GM12878 (cell line): ENCODE data around the gene APBA1. TPM values are rescaled to one million over a fixed set of nuclear protein-coding genes. Genes with fewer than 3 reads are reported as not detected.

Experiments
- BCL11A ChIP-seq: IDR thresholded peaks from 2 replicates; pipeline ENCODE4 v1.6.1; 2011; ENCODE audit warnings: low read depth, low read length
- BHLHE40 ChIP-seq, 2 experiments: fragments of 450-650 bp in 1 of 2; IDR thresholded peaks; 2 replicates each; pipeline ENCODE4 v1.6.1; 2011 to 2017; ENCODE audit warnings: low read depth in 2 of 2, borderline replicate concordance in 1 of 2, improper control_type of control experiment in 1 of 2, low read length in 1 of 2, mild to moderate bottlenecking in 1 of 2
- MTA2 ChIP-seq: fragments of 450-650 bp; IDR thresholded peaks from 2 replicates; pipeline ENCODE4 v1.6.1; 2016; ENCODE audit warnings: low read depth, mild to moderate bottlenecking, moderate library complexity
- RAD51 ChIP-seq: fragments of 450-650 bp; IDR thresholded peaks from 2 replicates; pipeline ENCODE4 v1.6.1; 2016; ENCODE audit warnings: moderate library complexity, mild to moderate bottlenecking, inconsistent platforms
- STAT3 ChIP-seq: IDR thresholded peaks from 2 replicates; pipeline ENCODE4 v1.6.1; 2011; ENCODE audit warnings: low read depth, low read length, improper control_type of control experiment
- SUZ12 ChIP-seq: fragments of 200-600 bp; sonication (generic); IDR thresholded peaks from one replicate; pipeline ENCODE4 v1.6.1; 2018; ENCODE audit warnings: antibody characterized with exemption, mild to moderate bottlenecking; ENCODE audit not compliant: unreplicated experiment
- polyA plus RNA-seq, 11 experiments: library from polyadenylated mRNA; depleted of rRNA in 4 of 11; unstranded in 6 of 11; stranded (reverse) in 5 of 11; fragments of >200 nt; fragmentation: Nextera tagmentation in 4 of 11; fragmentation: Illumina TruSeq in 1 of 11; extraction: Ambion mirVana in 4 of 11; extraction: Trizol in 1 of 11; gene quantifications; 1 replicate in 1 of 11; 2 replicates in 10 of 11; pipeline versions ENCODE4 v1.2.1 to v1.2.3, GENCODE V29; 2011 to 2016; ENCODE audit warnings: inconsistent platforms in 2 of 11, missing spikeins in 2 of 11, low read depth in 1 of 11
- total RNA-seq, 4 experiments: library from RNA; depleted of rRNA in 3 of 4; stranded (reverse); fragments of >200 nt in 3 of 4; fragmentation: Illumina TruSeq in 1 of 4; extraction: Trizol in 1 of 4; gene quantifications; 2 replicates each; pipeline versions ENCODE4 v1.2.1 to v1.2.3, GENCODE V29; 2013 to 2021
- TF ChIP-seq, protein P1 (sequence below): IDR thresholded peaks from 2 replicates; pipeline ENCODE4 v1.6.1; 2011; ENCODE audit warnings: mild to moderate bottlenecking, low read depth, low read length, moderate library complexity; ENCODE audit not compliant: insufficient replicate concordance
- TF ChIP-seq, protein P2 (sequence below): fragments of 450-650 bp; IDR thresholded peaks from 2 replicates; pipeline ENCODE4 v1.6.1; 2018; ENCODE audit warnings: mild to moderate bottlenecking, low read depth, moderate library complexity; ENCODE audit not compliant: partially characterized antibody
- TF ChIP-seq, protein P3 (sequence below): fragments of 450-650 bp; IDR thresholded peaks from 2 replicates; pipeline ENCODE4 v1.6.1; 2017; ENCODE audit warnings: mild to moderate bottlenecking, moderate library complexity

The APBA1 gene
- total and polyA plus RNA-seq, 10 of the 15 experiments (the other 5 are each of a cell fraction or from before 2014, with no cell fraction given), result 0.01 to 1.3 (median 0.05) TPM; not detected in 7

DNA sequence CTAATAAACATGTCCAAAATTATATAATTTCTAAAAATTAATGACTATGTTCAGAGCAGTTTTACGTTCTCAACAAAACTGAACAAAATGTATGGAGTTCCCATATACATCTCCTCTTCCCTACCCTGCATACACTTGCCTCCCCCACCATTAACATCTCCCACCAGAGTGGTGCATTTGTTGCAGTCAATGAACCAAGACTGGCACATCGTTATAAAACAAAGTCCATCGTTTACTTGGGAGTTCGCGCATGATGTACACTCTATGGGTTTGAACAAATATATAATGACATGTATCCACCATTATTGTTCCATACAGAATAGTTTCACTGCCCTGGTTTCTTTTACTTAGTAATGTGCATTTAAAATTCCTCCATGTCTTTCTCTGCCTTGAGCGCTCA, 130.1 kb downstream of the APBA1 start (continued):
- TF ChIP-seq STAT3, result no peak
- TF ChIP-seq SUZ12, result no peak
- TF ChIP-seq MTA2, result no peak
- TF ChIP-seq, protein P1, sequence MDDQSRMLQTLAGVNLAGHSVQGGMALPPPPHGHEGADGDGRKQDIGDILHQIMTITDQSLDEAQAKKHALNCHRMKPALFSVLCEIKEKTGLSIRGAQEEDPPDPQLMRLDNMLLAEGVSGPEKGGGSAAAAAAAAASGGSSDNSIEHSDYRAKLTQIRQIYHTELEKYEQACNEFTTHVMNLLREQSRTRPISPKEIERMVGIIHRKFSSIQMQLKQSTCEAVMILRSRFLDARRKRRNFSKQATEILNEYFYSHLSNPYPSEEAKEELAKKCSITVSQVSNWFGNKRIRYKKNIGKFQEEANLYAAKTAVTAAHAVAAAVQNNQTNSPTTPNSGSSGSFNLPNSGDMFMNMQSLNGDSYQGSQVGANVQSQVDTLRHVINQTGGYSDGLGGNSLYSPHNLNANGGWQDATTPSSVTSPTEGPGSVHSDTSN, result no peak
- no peak for TF ChIP-seq RAD51
- TF ChIP-seq, protein P2, sequence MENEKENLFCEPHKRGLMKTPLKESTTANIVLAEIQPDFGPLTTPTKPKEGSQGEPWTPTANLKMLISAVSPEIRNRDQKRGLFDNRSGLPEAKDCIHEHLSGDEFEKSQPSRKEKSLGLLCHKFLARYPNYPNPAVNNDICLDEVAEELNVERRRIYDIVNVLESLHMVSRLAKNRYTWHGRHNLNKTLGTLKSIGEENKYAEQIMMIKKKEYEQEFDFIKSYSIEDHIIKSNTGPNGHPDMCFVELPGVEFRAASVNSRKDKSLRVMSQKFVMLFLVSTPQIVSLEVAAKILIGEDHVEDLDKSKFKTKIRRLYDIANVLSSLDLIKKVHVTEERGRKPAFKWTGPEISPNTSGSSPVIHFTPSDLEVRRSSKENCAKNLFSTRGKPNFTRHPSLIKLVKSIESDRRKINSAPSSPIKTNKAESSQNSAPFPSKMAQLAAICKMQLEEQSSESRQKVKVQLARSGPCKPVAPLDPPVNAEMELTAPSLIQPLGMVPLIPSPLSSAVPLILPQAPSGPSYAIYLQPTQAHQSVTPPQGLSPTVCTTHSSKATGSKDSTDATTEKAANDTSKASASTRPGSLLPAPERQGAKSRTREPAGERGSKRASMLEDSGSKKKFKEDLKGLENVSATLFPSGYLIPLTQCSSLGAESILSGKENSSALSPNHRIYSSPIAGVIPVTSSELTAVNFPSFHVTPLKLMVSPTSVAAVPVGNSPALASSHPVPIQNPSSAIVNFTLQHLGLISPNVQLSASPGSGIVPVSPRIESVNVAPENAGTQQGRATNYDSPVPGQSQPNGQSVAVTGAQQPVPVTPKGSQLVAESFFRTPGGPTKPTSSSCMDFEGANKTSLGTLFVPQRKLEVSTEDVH, result no peak
- TF ChIP-seq BCL11A, result no peak
- TF ChIP-seq, protein P3, sequence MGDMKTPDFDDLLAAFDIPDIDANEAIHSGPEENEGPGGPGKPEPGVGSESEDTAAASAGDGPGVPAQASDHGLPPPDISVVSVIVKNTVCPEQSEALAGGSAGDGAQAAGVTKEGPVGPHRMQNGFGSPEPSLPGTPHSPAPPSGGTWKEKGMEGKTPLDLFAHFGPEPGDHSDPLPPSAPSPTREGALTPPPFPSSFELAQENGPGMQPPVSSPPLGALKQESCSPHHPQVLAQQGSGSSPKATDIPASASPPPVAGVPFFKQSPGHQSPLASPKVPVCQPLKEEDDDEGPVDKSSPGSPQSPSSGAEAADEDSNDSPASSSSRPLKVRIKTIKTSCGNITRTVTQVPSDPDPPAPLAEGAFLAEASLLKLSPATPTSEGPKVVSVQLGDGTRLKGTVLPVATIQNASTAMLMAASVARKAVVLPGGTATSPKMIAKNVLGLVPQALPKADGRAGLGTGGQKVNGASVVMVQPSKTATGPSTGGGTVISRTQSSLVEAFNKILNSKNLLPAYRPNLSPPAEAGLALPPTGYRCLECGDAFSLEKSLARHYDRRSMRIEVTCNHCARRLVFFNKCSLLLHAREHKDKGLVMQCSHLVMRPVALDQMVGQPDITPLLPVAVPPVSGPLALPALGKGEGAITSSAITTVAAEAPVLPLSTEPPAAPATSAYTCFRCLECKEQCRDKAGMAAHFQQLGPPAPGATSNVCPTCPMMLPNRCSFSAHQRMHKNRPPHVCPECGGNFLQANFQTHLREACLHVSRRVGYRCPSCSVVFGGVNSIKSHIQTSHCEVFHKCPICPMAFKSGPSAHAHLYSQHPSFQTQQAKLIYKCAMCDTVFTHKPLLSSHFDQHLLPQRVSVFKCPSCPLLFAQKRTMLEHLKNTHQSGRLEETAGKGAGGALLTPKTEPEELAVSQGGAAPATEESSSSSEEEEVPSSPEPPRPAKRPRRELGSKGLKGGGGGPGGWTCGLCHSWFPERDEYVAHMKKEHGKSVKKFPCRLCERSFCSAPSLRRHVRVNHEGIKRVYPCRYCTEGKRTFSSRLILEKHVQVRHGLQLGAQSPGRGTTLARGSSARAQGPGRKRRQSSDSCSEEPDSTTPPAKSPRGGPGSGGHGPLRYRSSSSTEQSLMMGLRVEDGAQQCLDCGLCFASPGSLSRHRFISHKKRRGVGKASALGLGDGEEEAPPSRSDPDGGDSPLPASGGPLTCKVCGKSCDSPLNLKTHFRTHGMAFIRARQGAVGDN, result no peak
- no peak for TF ChIP-seq BHLHE40 (IDR thresholded peaks at IDR 0.05; ENCODE audit: borderline replicate concordance in 1 of 2, low read depth in 2 of 2, low read length in 1 of 2)
